ENCODE results near the gene IFRD2.
A peak's percentile ranks its signal among the peaks of the same experiment; 100 is the strongest.
"Not testable (repeated sequence)": the region's sequence is repeated elsewhere in the genome, so short reads cannot be mapped to it uniquely, and the experiment has no call there.

The IFRD2 gene

DNA sequence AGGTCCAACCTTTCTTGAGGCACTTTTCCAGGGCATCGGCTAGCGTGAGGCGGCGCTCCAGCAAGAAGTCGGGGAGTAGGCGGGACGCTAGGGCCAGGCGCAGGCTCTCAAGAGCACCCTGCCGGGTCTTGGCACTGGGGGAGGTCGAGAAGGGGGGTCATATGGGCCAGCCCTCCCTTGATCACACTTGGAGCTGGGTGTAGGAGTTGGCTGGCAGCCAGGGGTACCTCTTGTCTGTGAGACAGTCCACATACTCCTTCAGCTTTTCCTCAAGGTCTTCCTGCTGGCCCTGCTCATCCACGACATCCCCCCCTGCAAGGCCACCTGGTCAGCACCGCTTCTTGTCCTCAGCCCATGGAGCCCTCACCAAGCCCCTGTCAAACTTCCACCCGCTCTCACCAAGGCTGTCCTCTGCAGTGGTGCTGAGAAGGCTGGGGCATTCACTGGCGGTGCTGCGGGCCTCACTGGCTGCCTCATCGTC is 2.0 kb downstream of the IFRD2 start:
- DNase-seq = no peak

DNA sequence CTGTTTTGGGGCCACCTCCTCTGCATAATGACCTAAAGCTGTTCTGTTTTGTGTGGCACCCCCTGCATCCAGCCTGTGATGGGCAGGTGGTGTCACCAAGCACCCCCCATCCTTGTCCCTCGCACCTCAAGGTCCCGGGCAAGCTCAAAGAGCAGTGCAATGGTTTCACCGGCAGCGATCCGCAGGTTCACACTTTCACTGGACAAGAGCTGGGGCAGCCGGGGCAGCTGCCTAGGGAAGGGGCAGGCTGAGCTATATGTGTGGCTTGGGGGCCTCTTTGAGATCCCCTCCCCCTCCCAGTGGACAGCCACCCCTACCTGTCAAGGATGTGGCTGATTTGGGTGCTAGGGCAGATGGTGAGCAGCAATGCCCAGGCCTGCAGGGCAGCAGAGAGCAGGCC is 3.1 kb downstream of the IFRD2 start:
- TF ChIP-seq POLR2A (IDR thresholded peaks at IDR 0.05; ENCODE audit: low read length) = no peak
- TF ChIP-seq GATA1 (IDR thresholded peaks at IDR 0.05; ENCODE audit: low read depth, low read length) = no peak
- no peak for DNase-seq

More for the DNA sequence above, 2.0 kb downstream of the IFRD2 start:
- no peak for TF ChIP-seq POLR2A (IDR thresholded peaks at IDR 0.05; ENCODE audit: low read length)
- no peak for TF ChIP-seq GATA1 (IDR thresholded peaks at IDR 0.05; ENCODE audit: low read depth, low read length)

- no peak for DNase-seq
- no peak for TF ChIP-seq POLR2A (IDR thresholded peaks at IDR 0.05; ENCODE audit: low read length)
- TF ChIP-seq GATA1 (IDR thresholded peaks at IDR 0.05; ENCODE audit: low read depth, low read length) = no peak
Observed at GRCh38 chr3:50288387-50289007, 3.7 kb downstream of the IFRD2 start.

DNA sequence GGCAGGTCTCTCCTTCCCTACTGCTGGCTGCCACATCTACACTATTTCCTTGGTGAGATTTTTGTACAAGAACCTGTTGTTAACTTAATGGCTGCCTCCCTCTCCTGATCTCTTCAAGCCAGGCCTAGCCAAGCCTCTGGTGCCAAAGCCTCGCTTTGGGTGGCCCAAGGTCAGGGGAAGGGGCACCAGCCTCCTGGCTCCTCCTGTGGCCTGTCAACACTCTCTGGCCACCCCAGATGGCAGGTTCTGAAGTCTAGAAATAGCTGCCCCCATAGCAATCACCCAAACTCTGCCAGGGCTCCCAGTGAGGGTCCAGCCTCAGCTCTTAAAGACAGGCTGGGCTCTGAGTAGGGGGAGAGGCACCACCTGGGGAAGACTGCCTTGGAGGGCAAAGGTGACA is 5.0 kb downstream of the IFRD2 start:
- TF ChIP-seq POLR2A (IDR thresholded peaks at IDR 0.05; ENCODE audit: low read length) (no peak), GATA1 (IDR thresholded peaks at IDR 0.05; ENCODE audit: low read depth, low read length) (no peak)
- no peak for DNase-seq

GRCh38 chr3:50286322-50287227 is 5.7 kb downstream of the IFRD2 start:
- TF ChIP-seq GATA1 (IDR thresholded peaks at IDR 0.05; ENCODE audit: low read depth, low read length) (no peak), POLR2A (IDR thresholded peaks at IDR 0.05; ENCODE audit: low read length) (no peak)
- no peak for DNase-seq

DNA sequence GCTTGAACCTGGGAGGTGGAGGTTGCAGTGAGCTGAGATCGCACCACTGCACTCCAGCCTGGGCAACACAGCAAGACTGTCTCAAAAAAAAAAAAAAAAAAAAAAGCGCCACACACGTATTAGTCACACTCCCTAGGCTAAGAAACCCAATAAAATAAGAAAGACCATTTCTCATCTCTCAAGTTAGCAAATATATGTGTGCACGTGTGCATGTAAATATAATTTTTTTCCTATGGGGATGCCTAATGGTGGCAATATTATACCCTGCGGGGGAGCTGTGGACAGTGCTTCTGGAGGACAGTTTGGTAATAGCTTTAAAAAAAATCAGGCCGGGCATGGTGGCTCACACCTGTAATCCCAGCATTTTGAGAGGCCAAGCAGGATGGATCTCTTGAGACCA is 8.1 kb downstream of the IFRD2 start:
- DNase-seq = not testable (repeated sequence)

DNA sequence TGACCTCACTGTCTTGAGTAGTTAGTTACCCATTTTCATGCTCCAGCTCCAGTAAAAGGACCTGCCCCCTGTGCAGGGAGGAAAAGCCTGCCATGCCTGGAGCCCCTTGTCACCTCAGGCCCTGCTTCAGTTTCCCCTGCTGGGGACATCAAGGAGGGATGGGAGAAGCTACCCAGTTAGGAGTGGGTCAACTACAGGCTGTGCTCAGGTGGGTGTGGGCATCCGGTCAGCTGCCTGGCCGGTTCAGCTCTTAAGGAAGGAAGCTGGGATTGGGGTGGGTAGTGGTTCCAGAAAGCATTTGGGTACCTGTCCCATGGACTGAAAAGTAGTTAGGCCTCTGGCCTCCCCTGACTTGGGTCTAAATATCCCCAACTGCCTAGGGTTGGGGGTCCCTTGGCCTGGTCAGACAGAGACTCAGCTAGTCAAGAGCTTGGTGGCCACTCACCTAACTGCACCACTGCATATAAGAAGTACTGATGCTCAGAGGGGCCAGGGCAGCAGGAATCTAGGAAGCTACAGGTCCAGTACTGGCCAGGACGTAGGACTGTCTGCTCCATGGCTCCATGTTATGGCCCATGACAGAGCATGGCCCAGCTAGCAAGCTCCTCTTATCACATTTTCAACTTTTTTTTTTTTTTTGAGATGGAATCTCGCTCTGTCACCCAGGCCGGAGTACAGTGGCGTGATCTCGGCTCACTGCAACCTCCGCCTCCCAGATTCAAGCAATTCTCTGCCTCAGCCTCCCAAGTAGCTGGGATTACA is 12.8 kb downstream of the IFRD2 start:
- TF ChIP-seq POLR2A (IDR thresholded peaks at IDR 0.05; ENCODE audit: low read length) = no peak
- TF ChIP-seq GATA1 (IDR thresholded peaks at IDR 0.05; ENCODE audit: low read depth, low read length) = no peak
- DNase-seq = no peak

- no peak for TF ChIP-seq POLR2A (IDR thresholded peaks at IDR 0.05; ENCODE audit: low read length)
- no peak for TF ChIP-seq GATA1 (IDR thresholded peaks at IDR 0.05; ENCODE audit: low read depth, low read length)
- DNase-seq = no peak
Observed at GRCh38 chr3:50278880-50279224, 13.4 kb downstream of the IFRD2 start, which contains the start of gene LSMEM2. LSMEM2 (plus strand) TSS chr3:50279087; CDS start chr3:50279114, 27 bp downstream.

DNA sequence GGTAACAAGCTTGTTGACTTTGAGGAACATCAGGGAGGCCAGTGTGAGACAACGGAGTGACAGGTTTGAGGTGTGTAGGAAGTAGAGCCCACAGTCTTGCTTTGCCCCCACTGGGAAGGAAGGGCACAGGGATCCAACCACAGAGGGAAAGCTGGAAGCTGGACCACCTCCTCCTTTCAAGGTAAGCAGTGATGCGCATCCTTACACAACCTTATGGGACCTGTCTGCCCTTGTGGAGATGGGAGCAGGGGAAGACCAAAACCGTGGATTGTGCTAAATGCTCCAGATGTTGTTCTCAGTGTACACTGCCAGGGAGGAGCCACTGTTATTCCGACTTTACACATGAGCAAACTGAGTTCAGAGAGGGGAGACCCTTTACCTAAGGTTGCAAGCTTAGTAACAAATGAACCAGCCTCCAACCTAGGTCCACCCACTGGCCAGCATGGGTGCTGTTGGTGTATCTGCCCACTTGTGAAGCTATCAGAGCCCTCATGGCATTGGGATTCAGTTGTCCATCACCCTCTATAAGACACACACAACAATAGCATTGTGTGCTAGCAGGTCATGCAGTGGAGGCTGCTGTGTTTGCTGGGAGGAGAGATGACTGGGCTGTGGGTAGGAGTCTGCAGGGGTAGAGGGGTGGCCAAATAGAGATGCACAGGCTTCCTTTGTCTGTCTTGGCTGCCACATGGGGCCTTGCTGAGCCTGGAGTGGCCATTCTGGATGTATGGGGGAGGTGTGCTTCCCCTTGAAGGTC is 13.9 kb downstream of the IFRD2 start:
- TF ChIP-seq GATA1 (IDR thresholded peaks at IDR 0.05; ENCODE audit: low read depth, low read length) = no peak
- no peak for TF ChIP-seq POLR2A (IDR thresholded peaks at IDR 0.05; ENCODE audit: low read length)
- DNase-seq = no peak

DNA sequence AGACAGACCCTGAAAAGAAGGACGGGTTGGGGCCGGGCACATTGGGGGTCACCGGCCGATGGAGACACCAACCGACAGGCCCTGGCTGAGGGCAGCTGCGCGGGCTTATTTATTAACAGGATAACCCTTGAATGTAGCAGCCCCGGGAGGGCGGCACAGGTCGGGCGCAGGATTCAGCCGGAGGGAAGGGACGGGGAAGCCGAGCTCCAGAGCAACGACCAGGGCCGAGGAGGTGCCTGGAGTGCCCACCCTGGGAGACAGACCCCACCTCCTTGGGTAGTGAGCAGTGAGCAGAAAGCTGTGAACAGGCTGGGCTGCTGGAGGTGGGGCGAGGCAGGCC is 15.5 kb downstream of the IFRD2 start:
- TF ChIP-seq GATA1 (IDR thresholded peaks at IDR 0.05; ENCODE audit: low read depth, low read length) = no peak
- no peak for TF ChIP-seq POLR2A (IDR thresholded peaks at IDR 0.05; ENCODE audit: low read length)
- no peak for DNase-seq

DNA sequence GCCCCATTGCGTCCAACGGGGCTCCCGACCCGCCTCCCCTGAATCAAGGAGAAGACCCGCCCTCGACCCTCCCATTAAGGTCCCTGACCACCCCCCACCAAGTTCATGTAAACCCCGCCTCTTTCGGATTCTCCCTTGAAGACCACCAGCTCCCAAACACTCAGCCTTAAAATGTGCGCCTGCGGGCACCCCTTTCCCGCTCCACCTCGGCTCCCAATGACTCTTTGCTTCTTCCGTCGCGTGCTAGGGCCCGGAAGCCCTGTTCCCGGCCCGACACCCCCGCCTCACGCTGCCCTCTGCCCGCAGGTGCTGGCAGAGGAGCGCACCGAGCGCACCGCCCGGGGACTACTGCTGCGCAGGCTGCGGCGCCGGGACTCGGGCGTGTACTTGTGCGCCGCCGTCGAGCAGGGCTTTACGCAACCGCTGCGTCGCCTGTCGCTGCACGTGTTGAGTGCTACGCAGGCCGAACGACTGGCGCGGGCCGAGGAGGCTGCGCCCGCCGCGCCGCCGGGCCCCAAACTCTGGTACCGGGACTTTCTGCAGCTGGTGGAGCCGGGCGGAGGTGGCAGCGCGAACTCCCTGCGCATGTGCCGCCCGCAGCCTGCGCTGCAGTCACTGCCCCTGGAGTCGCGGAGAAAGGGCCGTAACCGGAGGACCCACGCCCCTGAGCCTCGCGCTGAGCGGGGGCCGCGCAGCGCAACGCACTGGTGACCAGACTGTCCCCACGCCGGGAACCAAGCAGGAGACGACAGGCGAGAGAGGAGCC is 16.1 kb downstream of the IFRD2 start:
- TF ChIP-seq GATA1 (IDR thresholded peaks at IDR 0.05; ENCODE audit: low read depth, low read length) (no peak), POLR2A (IDR thresholded peaks at IDR 0.05; ENCODE audit: low read length) (no peak)
- DNase-seq = peak in 1 of 2 experiments; percentile 36

GRCh38 chr3:50275141-50275995 is 16.9 kb downstream of the IFRD2 start:
- TF ChIP-seq POLR2A (IDR thresholded peaks at IDR 0.05; ENCODE audit: low read length) (no peak), GATA1 (IDR thresholded peaks at IDR 0.05; ENCODE audit: low read depth, low read length) (no peak)
- DNase-seq = no peak
